Lower leg skin (tissue), 4 donors: Measurements from ENCODE around the gene CEMIP2. TPM values are rescaled to one million over a fixed set of nuclear protein-coding genes. Genes with fewer than 3 reads are reported as not detected.

Source experiments
- DNase-seq, 2 donors: peaks; one replicate each; pipeline ENCODE4 v3.0.0-alpha.2; 2019; ENCODE audit warnings: low spot score in 2 of 2
- H3K4me3 ChIP-seq: fragments of 200-600 bp; sonication (generic); 2 replicates; pipeline ENCODE4 v1.5.1; 2017; ENCODE audit warnings: mild to moderate bottlenecking, low read depth; ENCODE audit not compliant: poor library complexity, severe bottlenecking
- CTCF ChIP-seq, 3 donors: fragments of 450-650 bp; IDR thresholded peaks; one replicate each; pipeline ENCODE4 v1.5.1; 2016; ENCODE audit warnings: antibody characterized with exemption in 3 of 3, mild to moderate bottlenecking in 3 of 3, moderate library complexity in 2 of 3
- POLR2A ChIP-seq, 2 donors: fragments of 450-650 bp; IDR thresholded peaks; one replicate each; pipeline ENCODE4 v1.6.1; 2016 to 2017; ENCODE audit warnings: antibody characterized with exemption in 2 of 2, mild to moderate bottlenecking in 1 of 2, moderate library complexity in 1 of 2
- WGBS, 2 donors: methylation state at CpG; one replicate each; pipeline ENCODE4 v1.1.5; 2018; 5-methylcytosine and 5-hydroxymethylcytosine counted together
- intact Hi-C: fragments of 100-400 bp; cut with DNase I; formaldehyde crosslinking; loops from one replicate; pipeline ENCODE4 v1.15.0; 2023; ENCODE audit warnings: low total_unique reads
- total RNA-seq, 4 donors: library from RNA; depleted of rRNA; stranded (reverse); fragments of >200 nt; gene quantifications; one replicate each; pipeline ENCODE4 v1.1.0, GENCODE V29; 2016

CEMIP2 gene
- total RNA-seq, 4 donors from 2014 or later, result 20.6 to 48.6 (median 29.0) TPM

GRCh38 chr9:71684566-71684965 lies 83.7 kb downstream of the CEMIP2 start:
- H3K4me3 ChIP-seq, result no peak overlapping the region
- no peak for DNase-seq
- WGBS, 2 donors, result 73 to 75% methylated on average over 2 of the region's 2 CpGs
- intact Hi-C loops, result no loop called here
- no peak for TF ChIP-seq CTCF (IDR thresholded peaks at IDR 0.05)
- no peak for TF ChIP-seq POLR2A (IDR thresholded peaks at IDR 0.05)

- H3K4me3 ChIP-seq, result no peak overlapping the region
- TF ChIP-seq CTCF (IDR thresholded peaks at IDR 0.05), result no peak
- no peak for TF ChIP-seq POLR2A (IDR thresholded peaks at IDR 0.05)
- DNase-seq, result peak in 1 of 2 donors; percentile 48
- intact Hi-C loops, result no loop called here
- 47 to 56% methylated on average over 9 of the region's 9 CpGs for WGBS, 2 donors
These were observed 84.6 kb downstream of the CEMIP2 start for GRCh38 chr9:71683598-71684235.

- intact Hi-C loops, result no loop called here
- no peak for DNase-seq
- no peak overlapping the region for H3K4me3 ChIP-seq
- 42 to 55% methylated on average over 3 of the region's 3 CpGs for WGBS, 2 donors
- no peak for TF ChIP-seq CTCF (IDR thresholded peaks at IDR 0.05)
These were observed 86.5 kb downstream of the CEMIP2 start for GRCh38 chr9:71681708-71682272.

- no peak for TF ChIP-seq CTCF (IDR thresholded peaks at IDR 0.05)
- no peak for TF ChIP-seq POLR2A (IDR thresholded peaks at IDR 0.05)
- DNase-seq, result no peak
- WGBS, 2 donors, result 48 to 64% methylated on average over 1 of the region's 1 CpG
- no peak overlapping the region for H3K4me3 ChIP-seq
- intact Hi-C loops, result no loop called here
These were observed 87.1 kb downstream of the CEMIP2 start for GRCh38 chr9:71681104-71681707.

GRCh38 chr9:71680189-71680980 lies 87.9 kb downstream of the CEMIP2 start:
- no peak overlapping the region for H3K4me3 ChIP-seq
- DNase-seq, result no peak
- no peak for TF ChIP-seq POLR2A (IDR thresholded peaks at IDR 0.05)
- no peak for TF ChIP-seq CTCF (IDR thresholded peaks at IDR 0.05)
- 48 to 52% methylated on average over 5 of the region's 5 CpGs for WGBS, 2 donors
- intact Hi-C loops, result no loop called here
